AG09319 (cell line): ENCODE results near the gene BCAS1.

ENCODE experiments used
- DNase-seq: peaks from one replicate; pipeline ENCODE4 v3.0.0-alpha.2; 2010; ENCODE audit warnings: low read depth; ENCODE audit errors: extremely low read depth
- TF ChIP-seq, protein P1 (sequence below): IDR thresholded peaks from 2 replicates; pipeline ENCODE4 v1.5.1; 2011; ENCODE audit warnings: low read depth, mild to moderate bottlenecking, inconsistent platforms, low read length, moderate library complexity

Gene BCAS1

DNA sequence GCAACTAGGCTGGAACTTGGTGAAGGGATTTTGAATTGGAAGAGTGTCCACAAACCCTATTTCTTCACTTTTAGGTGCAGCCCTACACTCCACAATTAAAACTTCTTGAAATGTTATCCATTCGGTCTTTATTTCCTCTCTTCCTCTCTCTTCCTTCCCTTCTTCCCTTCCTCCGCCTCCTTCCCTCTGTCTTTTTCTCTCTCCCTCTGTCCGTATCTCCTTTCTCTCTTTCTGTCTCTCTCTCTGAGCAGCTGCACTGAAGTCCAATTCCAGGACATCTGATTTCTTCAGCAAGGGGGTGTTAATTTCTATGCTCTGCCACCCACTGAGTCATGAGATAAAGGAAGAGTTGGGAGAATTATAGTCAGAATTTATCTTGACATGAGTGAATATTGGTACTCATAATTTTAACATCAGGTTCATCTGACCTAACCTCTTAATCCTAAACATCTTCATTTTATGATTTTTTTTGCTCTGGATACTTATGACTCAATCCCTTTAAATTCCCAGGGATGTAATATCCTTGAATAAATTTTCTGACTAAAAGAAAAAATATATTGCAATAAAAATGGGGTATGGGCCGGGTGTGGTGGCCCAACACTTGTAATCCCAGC is 84.2 kb downstream of the BCAS1 start:
- no peak for DNase-seq
- TF ChIP-seq, protein P1, sequence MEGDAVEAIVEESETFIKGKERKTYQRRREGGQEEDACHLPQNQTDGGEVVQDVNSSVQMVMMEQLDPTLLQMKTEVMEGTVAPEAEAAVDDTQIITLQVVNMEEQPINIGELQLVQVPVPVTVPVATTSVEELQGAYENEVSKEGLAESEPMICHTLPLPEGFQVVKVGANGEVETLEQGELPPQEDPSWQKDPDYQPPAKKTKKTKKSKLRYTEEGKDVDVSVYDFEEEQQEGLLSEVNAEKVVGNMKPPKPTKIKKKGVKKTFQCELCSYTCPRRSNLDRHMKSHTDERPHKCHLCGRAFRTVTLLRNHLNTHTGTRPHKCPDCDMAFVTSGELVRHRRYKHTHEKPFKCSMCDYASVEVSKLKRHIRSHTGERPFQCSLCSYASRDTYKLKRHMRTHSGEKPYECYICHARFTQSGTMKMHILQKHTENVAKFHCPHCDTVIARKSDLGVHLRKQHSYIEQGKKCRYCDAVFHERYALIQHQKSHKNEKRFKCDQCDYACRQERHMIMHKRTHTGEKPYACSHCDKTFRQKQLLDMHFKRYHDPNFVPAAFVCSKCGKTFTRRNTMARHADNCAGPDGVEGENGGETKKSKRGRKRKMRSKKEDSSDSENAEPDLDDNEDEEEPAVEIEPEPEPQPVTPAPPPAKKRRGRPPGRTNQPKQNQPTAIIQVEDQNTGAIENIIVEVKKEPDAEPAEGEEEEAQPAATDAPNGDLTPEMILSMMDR: no peak

DNA sequence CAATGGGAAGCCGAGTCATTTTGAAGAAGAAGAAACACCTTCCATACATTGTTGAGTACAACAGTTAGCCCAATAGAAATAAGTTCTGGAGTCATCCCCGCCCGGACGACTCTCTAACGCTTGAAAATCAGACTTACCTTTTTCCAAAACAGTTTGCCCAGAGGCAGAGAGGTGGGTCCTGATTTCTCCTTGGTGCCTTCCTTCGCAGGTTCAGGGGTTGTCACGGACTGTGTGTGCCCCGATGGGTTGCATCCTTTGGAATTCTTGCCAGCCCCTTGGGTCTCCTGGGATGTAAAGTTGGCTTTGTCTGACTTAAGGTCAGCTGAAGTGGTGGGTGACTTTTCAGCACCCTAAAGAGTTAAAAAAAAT is 85.3 kb downstream of the BCAS1 start:
- no peak for DNase-seq
- TF ChIP-seq, protein P1: no peak

DNA sequence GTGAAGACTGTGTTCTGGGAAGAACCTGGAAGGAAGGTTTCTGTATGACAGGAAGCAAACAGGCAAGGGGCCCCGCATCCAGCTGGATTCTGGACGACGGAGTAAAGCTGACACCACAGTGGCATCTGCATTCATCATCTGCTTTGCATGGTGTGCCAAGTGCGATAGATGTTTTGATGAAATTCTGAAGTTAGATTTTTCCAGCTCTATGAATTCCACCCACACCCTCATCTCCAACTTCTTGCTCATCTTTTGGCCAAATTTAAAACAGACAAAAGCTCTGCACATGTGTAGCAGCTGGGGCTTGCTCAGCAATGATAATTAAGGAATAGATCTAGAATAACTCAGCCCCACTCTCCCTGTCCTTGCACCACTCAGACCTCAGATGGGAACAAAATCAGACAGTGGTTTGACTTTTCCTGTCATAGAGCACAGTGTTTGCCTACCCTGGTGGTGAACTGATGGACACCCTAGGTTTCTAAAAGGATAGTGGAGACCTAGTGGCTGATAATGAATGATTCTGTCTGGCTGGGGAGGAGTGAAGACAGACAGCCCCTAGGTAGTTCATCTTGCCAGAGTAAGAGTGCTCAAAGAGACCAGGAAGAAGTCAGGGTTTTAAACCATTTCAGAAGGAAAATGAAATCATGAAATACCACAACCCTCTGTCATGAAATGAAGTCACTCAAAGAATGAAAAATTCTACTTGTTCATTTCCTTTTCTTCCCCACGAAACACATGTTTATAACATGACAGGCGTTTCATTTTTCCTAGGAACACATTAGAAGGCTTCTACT is 85.8 kb downstream of the BCAS1 start:
- DNase-seq: no peak
- TF ChIP-seq, protein P1: no peak

DNA sequence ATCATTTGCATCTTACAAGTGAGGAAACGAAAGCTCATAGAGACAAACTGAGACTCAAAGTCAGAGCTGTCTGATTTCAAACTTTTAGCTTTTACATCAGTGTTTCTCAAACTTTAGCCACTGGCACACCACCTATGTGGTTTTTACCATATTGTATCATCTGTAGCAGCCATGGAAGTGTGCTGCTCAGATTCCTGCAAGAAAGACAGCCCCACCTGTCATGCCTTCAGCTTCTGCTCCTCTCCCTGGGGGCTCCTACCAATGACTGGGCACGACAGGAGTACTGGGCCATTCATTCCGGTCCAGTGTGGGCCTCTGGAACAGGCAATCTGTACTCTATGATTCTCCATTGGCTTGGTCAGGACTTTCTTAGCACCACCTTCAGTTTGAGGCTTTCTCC is 87.0 kb downstream of the BCAS1 start:
- no peak for DNase-seq
- TF ChIP-seq, protein P1: no peak

DNA sequence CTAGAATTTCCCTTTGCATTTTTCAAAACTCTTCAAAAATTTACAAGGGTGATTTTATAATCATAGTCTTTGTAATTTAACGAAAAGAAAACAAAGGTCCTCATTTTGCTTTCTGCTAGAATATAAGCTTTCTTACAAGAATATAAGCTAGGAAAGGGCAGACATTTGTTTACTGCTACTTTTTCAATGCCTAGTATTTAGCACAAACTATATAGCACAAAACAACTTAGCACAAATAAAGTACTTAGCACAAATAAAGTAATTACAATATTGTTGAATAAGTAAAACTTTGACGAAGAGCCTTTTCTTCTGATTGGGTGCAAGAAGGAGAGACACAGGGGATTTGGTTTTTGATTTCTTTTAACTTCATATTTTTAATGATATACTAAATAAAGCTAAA is 87.8 kb downstream of the BCAS1 start:
- DNase-seq: no peak
- TF ChIP-seq, protein P1: no peak

DNA sequence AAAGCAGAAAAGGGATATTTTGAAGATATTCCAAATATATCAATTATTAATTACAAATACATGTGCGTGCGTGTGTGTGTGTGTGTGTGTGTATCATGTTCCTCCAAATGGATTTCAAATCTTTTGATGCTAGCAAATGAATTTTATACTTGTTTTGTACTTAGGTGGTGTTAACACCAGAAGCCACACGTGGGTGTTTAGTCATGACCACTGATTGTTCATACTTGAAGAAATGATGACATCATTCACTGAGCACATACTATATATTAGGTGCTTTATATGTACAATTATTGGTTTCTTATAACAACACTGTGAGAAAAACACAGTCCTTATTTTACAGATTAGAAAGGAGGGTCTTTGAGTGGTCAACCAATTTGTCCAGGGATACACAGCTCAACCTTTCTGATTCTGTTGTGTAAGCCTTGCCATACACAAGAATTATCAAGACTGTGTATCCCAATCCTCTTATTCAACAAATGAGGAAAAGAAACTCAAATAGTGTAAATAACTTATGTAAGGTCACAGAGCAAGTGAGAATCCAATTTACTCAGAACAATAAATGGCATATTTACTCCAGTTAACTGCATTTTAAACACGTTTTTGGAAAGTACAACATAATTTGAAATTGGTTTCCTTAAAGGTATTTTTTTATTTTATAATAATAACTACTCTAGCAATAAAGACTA is 88.5 kb downstream of the BCAS1 start:
- TF ChIP-seq, protein P1: no peak
- no peak for DNase-seq

DNA sequence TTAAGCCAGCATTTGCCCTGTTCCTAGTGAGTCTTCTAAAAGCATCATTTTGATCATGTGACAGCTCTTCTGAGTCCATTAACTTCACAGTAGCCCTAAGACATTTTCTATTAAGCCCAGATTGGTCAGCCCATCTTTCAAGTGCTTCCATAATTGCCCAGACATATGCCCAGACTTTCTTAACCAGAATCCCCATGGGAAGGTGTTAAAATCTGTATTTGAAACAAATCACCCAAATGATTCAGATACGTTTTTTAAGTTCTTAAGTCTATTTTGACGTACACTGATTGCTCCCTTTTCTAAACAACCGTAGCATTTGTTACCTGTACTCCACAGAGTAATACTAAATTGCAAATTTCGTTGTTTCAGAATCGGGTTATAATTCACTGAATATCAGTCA is 89.3 kb downstream of the BCAS1 start:
- TF ChIP-seq, protein P1: no peak
- DNase-seq: no peak
